OCI-LY1 (cell line): ENCODE measurements around the gene DPP6.
A peak's percentile ranks its signal among the peaks of the same experiment; 100 is the strongest.

Experiments
- H2AFZ ChIP-seq: fragments of 200-600 bp; sonication (generic), shearing (Covaris generic); 2 replicates; pipeline ENCODE4 v1.6.0; 2014; ENCODE audit warnings: antibody characterized with exemption, mild to moderate bottlenecking, low read length
- H3F3A ChIP-seq: fragments of 200-600 bp; sonication (generic), shearing (Covaris generic); 2 replicates; pipeline ENCODE4 v1.6.0; 2014; ENCODE audit warnings: mild to moderate bottlenecking, antibody characterized with exemption, low read length, moderate library complexity; ENCODE audit not compliant: insufficient read depth
- H3K27ac ChIP-seq: fragments of 200-600 bp; sonication (generic); 2 replicates; pipeline ENCODE4 v1.5.1; 2014; ENCODE audit warnings: low read length, mixed run types, mild to moderate bottlenecking, low read depth; ENCODE audit not compliant: poor library complexity, severe bottlenecking
- H3K27me3 ChIP-seq: fragments of 200-600 bp; sonication (generic); 2 replicates; pipeline ENCODE4 v1.6.0; 2014; ENCODE audit warnings: antibody characterized with exemption, mild to moderate bottlenecking, low read length, moderate library complexity; ENCODE audit not compliant: insufficient read depth
- H3K36me3 ChIP-seq: fragments of 200-600 bp; sonication (generic); 2 replicates; pipeline ENCODE4 v1.6.1; 2014; ENCODE audit warnings: mild to moderate bottlenecking, antibody characterized with exemption, low read length, moderate library complexity, mixed read lengths; ENCODE audit not compliant: insufficient read depth
- H3K4me1 ChIP-seq: fragments of 200-600 bp; sonication (generic); 2 replicates; pipeline ENCODE4 v1.5.1; 2014; ENCODE audit warnings: mild to moderate bottlenecking, low read length, moderate library complexity; ENCODE audit not compliant: insufficient read depth, severe bottlenecking
- H3K4me2 ChIP-seq: fragments of 200-600 bp; sonication (generic), shearing (Covaris generic); 2 replicates; pipeline ENCODE4 v1.6.1; 2014; ENCODE audit warnings: low read length
- H3K4me3 ChIP-seq: fragments of 200-600 bp; sonication (generic); 2 replicates; pipeline ENCODE4 v1.5.1; 2014; ENCODE audit warnings: low read length, low read depth, mild to moderate bottlenecking, mixed read lengths; ENCODE audit not compliant: poor library complexity, severe bottlenecking
- H3K79me2 ChIP-seq: fragments of 200-600 bp; shearing (Covaris generic); 2 replicates; pipeline ENCODE4 v1.6.1; 2016; ENCODE audit warnings: mixed run types, low read length, mixed read lengths; ENCODE audit not compliant: insufficient read depth
- H3K9ac ChIP-seq: fragments of 200-600 bp; sonication (generic), shearing (Covaris generic); 2 replicates; pipeline ENCODE4 v1.6.1; 2014; ENCODE audit warnings: mild to moderate bottlenecking, low read length, mixed read lengths
- H3K9me2 ChIP-seq: fragments of 200-600 bp; sonication (generic), shearing (Covaris generic); 2 replicates; pipeline ENCODE4 v1.6.1; 2014; ENCODE audit warnings: low read depth, mild to moderate bottlenecking, low read length, mixed read lengths
- H3K9me3 ChIP-seq: fragments of 200-600 bp; shearing (Covaris generic); 2 replicates; pipeline ENCODE4 v1.6.1; 2014; ENCODE audit warnings: low read length, mixed read lengths
- H4K20me1 ChIP-seq: fragments of 200-600 bp; sonication (generic), shearing (Covaris generic); 2 replicates; pipeline ENCODE4 v1.6.0; 2016; ENCODE audit warnings: mild to moderate bottlenecking, low read length; ENCODE audit not compliant: insufficient read depth
- CTCF ChIP-seq: fragments of 200-600 bp; sonication (generic), shearing (Covaris generic); IDR thresholded peaks from 2 replicates; pipeline ENCODE4 v1.5.1; 2017; ENCODE audit warnings: mild to moderate bottlenecking, antibody characterized with exemption, low read length, moderate library complexity, mixed read lengths
- EZH2 ChIP-seq: fragments of 200-600 bp; sonication (generic), shearing (Covaris generic); IDR thresholded peaks from 2 replicates; pipeline ENCODE4 v1.8.0; 2017; ENCODE audit warnings: borderline replicate concordance, mixed run types, mild to moderate bottlenecking, antibody characterized with exemption, low read length, moderate library complexity, mixed read lengths

DPP6 gene

GRCh38 chr7:154633641-154634040 lies 581.4 kb downstream of the DPP6 start:
- Histone ChIP-seq H3K4me3 (no peak overlapping the region), H3K27ac (no peak overlapping the region), H3K4me2 (no peak overlapping the region), H4K20me1 (no peaks in the 10 kb centered on the region), H2AFZ (no peak overlapping the region), H3K9ac (no peak overlapping the region), H3K9me2 (no peaks in the 10 kb centered on the region), H3K79me2 (no peaks in the 10 kb centered on the region), H3K9me3 (no peaks in the 10 kb centered on the region), H3F3A (no peaks in the 10 kb centered on the region), H3K27me3 (peaks cover 14% of the 10 kb centered on the region; the same call in 1 of the 2 replicates), H3K36me3 (no peaks in the 10 kb centered on the region), H3K4me1 (no peaks in the 10 kb centered on the region)
- TF ChIP-seq CTCF (no peak), EZH2 (no peak)

GRCh38 chr7:154638286-154638685 lies 586.1 kb downstream of the DPP6 start:
- Histone ChIP-seq H3K27ac (no peak overlapping the region), H4K20me1 (no peaks in the 10 kb centered on the region), H2AFZ (no peak overlapping the region), H3K79me2 (no peaks in the 10 kb centered on the region), H3K9me3 (no peaks in the 10 kb centered on the region), H3K9ac (no peak overlapping the region), H3K27me3 (peaks cover 7% of the 10 kb centered on the region; the same call in 1 of the 2 replicates), H3K4me3 (no peak overlapping the region), H3K9me2 (no peaks in the 10 kb centered on the region), H3F3A (no peaks in the 10 kb centered on the region), H3K4me1 (no peaks in the 10 kb centered on the region), H3K4me2 (no peak overlapping the region), H3K36me3 (no peaks in the 10 kb centered on the region)
- TF ChIP-seq CTCF: no peak
- TF ChIP-seq EZH2: no peak

GRCh38 chr7:154640266-154640865 lies 588.2 kb downstream of the DPP6 start:
- Histone ChIP-seq H3K27me3 (peaks cover 7% of the 10 kb centered on the region; the same call in 1 of the 2 replicates), H3K4me1 (no peaks in the 10 kb centered on the region), H3F3A (no peaks in the 10 kb centered on the region), H3K27ac (no peak overlapping the region), H3K36me3 (no peaks in the 10 kb centered on the region), H3K4me2 (no peak overlapping the region), H3K9me2 (no peaks in the 10 kb centered on the region), H3K9ac (no peak overlapping the region), H3K4me3 (no peak overlapping the region), H4K20me1 (no peaks in the 10 kb centered on the region), H3K79me2 (no peaks in the 10 kb centered on the region), H3K9me3 (no peaks in the 10 kb centered on the region), H2AFZ (no peak overlapping the region)
- peak; percentile 54 for TF ChIP-seq CTCF
- TF ChIP-seq EZH2: no peak
